GM12874 (cell line): ENCODE measurements around the gene SETMAR.

Experiments used
- TF ChIP-seq, protein P1 (sequence below): IDR thresholded peaks from 2 replicates; pipeline ENCODE4 v1.5.1; 2011; ENCODE audit warnings: low read depth, mild to moderate bottlenecking, control low read depth, low read length, moderate library complexity; ENCODE audit not compliant: insufficient read depth

Gene SETMAR

DNA sequence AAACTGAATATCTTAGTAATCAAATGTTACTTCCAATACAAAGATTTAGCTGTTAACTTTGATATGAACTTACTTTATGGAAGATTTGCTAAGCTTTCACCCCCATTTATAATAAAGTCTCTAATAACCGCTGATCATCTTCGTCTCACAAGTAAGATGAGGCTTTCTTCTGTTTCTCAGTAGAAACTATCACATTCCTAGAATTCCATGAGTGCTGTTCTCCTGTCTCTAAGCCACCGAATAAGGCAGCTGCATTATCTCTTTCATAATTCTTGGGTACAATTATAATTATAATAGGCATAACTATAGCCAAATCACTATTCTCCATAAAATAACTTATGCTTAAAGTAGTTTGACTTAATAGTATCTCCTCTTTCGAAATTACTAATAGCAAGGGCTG lies 18.3 kb upstream of the SETMAR start:
- TF ChIP-seq, protein P1, sequence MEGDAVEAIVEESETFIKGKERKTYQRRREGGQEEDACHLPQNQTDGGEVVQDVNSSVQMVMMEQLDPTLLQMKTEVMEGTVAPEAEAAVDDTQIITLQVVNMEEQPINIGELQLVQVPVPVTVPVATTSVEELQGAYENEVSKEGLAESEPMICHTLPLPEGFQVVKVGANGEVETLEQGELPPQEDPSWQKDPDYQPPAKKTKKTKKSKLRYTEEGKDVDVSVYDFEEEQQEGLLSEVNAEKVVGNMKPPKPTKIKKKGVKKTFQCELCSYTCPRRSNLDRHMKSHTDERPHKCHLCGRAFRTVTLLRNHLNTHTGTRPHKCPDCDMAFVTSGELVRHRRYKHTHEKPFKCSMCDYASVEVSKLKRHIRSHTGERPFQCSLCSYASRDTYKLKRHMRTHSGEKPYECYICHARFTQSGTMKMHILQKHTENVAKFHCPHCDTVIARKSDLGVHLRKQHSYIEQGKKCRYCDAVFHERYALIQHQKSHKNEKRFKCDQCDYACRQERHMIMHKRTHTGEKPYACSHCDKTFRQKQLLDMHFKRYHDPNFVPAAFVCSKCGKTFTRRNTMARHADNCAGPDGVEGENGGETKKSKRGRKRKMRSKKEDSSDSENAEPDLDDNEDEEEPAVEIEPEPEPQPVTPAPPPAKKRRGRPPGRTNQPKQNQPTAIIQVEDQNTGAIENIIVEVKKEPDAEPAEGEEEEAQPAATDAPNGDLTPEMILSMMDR = no peak

DNA sequence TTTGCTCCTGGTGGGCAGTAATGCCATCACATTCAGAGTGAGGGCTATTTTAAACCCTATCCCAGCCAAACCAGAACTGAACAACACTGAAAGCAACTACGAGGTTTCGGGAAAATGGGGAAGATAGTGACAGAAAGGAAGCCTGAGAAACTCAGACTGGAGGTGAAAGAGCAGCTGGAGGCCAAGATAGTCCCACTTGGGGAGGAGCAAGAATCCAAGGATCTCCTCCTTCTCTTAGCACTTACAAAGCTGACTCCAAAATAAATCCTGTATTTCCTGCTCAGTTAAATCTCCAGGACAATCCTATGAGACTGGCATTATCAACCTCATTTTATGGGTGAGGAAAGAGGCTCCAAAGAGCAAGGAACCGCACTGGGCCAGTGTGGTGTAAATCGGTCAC lies 14.1 kb upstream of the SETMAR start:
- TF ChIP-seq, protein P1 = no peak

DNA sequence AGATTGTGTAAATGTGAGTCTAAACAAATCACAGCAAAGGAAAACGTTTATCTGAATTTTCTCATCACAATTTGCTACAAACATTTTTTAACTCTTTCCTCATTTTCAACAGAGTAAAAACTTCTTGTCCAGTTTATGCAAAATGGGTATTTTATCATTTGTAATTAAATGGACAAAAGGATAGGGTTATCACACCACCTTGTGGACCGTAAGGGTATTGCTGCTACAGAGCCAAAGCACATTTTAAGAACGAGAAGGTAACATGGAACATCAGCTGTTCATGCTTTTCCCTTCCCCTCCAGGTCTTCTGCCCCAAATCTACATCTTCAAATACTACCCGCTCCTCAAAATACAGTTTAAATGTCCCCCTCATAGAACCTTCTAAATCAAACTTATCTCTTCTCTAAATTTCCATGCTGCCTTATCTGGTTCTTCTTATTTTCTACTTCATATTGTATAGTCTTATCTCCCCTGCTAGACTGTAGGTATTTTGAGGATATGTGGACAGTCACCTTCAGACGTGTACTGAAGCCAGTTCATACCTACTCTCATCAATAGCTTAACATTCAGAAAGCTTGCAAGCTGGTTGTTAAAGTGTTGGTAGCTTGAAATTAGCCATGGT lies 12.8 kb upstream of the SETMAR start:
- TF ChIP-seq, protein P1 = peak; percentile 80

DNA sequence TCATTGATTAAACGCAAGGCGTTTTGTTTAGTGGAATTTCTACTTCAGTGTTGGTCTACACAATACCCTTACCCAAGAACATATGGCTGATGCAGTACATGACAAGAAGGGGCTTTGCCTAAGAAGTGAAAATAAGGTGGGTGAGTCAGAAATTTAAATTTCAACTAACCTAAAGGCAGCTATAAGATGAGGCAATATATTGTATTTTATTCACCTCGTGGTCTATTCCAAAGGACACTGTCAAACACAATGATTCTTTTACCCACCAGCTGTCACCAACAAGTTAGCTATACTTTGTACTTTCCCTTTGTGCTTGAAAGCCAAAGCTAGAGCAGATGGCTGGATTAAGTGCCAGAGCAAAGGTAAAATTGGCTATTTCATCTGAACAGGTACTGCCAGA lies 10.9 kb upstream of the SETMAR start:
- TF ChIP-seq, protein P1 = no peak

DNA sequence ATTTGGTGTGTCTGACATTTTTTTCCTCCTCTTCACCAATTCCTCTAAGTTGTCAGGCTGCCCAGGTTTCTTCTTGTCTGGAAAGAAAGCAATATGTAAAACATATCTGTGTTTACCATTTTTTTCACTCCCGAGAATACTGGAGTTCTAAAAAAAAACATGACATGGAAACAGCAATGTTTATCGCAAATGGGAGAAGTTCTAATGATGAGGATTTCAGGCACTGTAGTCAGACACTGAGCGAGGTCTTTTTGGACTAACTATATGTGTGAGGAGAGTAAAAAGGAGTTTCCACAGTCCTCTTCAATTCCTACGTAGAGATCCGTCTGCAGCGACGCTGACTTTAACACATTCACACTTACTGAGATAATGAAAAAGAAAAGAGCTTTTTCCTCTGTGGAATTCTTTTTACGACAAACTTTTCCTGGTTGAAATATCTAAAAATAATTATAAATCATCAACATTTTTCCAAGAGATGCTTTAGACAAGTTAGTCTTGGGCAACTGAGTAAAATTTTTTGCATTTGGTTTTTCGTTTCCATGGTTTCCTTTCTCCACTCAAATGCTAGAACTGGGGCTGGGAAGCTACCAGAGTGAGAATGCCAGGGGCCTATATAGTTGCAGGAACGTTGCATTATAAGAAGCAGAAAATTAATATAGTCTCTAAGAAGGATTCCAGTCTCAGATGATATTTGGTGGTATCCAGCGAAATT lies 8.4 kb upstream of the SETMAR start:
- TF ChIP-seq, protein P1 = no peak

DNA sequence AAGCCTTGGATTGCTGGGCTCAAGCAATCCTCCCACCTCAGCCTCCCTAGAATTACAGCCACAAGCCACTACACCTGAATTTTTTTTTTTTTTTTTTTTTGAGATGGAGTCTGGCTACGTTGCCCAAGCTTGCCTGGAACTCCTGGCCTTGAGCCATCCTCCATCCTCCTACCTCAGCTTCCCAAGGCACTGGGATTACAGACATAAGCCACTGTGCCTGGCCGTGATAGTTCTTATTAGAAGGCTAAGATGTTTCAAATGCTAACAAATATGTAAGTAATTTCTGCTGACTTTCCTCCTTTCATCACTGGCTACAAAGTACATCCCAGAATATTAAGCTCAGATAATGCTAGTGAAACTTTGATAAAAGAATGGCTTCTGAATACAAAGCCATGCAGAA lies 5.7 kb upstream of the SETMAR start:
- TF ChIP-seq, protein P1 = no peak

GRCh38 chr3:4302747-4303146 lies 422 bp upstream of the SETMAR start:
- TF ChIP-seq, protein P1 = no peak
